Activated T-cell treated with anti-CD3 and anti-CD28 coated beads for 1 hour (primary cell): ENCODE results near the gene APOA5.
"Not testable (repeated sequence)": the region's sequence is repeated elsewhere in the genome, so short reads cannot be mapped to it uniquely, and the experiment has no call there.

Source experiments
- DNase-seq: peaks from one replicate; pipeline ENCODE4 v3.0.0-alpha.2; 2020; ENCODE audit warnings: low read depth

Gene APOA5

DNA sequence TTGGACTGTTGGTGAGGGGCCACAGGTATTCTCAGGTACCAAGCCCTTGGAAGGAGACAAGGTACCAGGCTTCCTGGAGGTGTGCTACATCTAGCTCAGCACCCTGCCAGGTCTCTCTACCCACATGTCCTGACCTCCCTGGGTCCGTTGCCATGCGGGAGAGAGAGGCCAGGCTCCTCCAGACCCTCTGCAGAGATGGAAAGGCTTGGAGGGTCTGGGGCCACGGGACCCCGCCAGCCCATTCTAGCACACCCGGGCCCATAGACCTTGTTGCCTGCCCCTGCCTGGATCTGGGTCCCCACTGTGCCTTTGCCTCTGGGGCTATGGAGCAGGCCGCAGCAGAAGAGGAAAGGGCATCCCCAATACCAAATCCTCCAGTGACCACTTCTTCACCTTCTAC, 35.8 kb upstream of the APOA5 start:
- no peak for DNase-seq

DNA sequence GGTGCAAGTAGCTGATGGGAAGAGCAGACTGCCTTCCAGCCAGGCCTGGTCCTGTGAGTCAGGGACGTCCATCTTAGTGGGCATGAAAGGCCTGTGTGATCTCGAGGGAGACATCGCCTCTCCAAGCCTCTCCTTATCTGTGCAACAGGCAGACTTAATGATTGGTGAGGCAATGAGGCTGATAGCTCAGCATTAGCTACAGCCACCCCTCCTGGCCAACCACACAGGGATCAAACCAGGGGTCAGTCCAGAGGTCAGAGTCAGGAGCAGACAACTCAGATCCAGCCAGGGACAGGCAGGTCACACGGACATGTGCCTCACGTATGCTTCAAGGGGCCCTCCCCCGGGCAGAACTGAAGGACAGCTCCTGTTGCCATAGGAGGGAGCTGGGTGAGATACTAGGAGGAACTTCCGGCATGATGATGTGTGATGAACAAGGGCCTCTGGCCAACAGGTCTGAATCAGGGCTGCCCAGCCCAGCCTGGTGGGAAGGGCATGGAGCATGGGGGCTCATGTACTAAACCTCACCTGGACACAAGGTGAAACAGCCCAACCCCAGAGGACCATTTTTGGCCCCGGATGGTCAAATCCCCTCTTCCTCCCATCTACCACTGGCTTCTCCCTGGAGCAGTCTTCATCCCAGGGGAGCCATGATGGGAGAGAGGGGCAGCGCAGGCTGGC, 35.2 kb upstream of the APOA5 start:
- no peak for DNase-seq

DNA sequence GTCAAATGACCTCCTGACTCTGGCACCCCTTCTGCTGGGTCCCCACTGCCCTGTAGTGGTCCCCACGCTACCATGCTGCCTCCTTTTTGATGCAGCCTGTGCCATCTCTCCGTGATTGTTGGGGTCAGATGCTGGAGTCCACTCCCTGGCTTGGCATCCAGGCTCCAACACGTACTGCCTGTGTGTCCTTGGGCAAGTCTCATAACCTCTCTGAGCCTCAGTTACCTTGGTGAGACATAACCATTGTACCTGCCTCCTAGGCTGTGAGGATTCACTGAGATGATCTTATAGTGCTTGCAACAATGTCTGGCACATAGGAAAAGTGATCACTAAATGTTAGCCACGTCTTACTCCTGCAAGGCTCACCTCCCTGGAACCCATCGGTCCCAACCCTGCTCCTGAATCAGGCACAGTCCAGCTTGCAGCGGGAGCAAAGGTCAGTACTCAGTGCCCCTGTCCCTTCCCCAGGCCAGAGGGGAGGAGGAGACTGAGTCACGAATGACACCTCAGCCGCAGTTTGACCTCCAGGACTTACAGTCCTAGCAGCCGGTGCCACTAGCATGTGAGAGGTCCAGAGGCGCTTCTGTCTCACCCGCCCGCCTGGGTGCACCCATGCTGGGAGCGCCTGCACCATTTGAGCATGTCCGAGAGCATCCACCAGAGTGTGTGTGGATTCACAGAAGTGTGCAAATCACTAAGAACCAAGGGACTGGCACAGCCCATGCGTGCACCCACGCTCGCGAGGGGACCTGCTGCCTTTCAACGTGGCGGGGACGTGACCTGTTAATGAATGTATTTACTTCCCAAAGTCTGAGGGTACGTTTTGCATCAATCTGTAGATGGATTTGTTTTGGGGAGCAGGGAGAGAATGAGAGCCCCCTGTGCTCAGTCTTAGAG, 34.4 kb upstream of the APOA5 start:
- DNase-seq, result no peak

DNA sequence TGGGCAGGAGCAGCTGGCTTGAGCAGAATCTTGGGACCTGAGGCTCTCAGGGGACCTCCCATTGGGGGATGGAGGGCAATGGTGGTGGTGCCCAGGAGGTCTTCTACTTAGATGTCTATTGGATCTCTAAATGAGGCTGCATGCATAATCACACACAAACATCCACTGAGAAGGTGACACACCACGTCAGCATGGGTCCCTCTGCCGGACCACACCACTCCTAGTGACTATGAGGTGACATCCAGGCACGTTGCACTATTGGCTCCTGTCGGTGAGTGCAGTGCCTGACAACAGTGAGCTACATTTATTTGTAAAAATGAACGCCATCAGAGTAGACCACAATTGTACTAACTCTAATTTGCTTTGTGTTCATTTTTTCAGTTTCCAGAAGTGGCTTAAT, 33.8 kb upstream of the APOA5 start:
- no peak for DNase-seq

DNA sequence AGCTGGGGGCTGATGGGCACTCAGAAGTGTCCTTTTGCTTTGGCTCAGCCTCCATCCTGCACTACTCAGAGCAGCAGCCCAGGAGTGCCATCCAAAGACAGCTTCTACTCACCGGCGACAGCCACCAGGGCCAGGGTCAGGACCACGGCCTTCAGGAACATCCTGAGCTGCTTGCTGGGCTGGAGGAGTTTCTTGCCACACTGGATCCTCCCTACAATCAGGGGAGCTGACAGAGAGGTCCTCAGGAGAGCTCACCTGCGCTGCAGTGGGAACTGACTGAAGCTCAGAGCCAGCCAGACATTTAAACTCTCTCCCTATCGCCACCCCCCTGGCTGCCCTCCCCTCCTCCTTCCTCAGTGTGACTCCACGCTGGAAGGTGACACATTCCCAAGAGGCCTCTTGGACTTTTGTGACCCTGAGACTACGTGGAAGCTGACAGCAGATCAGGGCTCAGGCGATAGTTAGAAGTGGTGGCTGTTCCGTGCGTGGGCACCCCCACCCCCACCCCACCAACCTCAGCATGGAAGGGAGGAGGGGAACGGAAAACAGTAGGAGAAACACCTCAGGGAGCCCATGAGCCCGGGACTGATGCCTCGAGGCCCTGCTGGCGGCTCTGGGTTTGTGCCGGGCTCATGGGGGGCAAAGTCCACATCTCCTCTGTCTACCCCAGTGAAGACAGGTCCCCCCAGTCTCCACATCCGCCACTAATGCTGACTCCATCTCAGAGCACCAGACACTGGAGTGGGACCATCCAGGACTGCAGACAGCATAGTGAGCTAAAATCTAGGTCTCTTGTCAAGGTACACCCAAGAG, 31.6 kb upstream of the APOA5 start, which contains the start of gene APOA4:
APOA4 (minus strand) TSS at position 274 of the 813 bp plus-strand sequence; CDS start at position 161, 113 bp downstream.
- no peak for DNase-seq

DNA sequence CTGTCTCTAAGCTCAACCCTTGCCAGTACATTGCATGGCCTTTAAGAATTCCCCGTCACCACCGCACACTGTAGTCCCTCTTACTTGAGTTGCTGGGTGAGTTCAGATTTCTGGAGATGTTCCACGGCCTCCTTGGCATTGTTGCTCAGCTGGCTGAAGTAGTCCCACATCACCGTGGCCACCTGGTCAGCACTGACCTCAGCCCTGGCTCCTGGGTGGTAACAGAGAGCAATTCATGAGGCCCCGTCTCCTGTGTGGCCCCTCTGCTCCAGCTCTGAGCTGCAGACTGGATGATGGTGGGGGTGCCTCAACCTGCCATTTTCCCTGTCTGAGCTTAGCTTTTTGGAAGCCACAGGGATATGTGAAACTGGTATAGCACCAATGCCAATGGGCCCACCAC, 30.9 kb upstream of the APOA5 start:
- DNase-seq, result no peak

DNA sequence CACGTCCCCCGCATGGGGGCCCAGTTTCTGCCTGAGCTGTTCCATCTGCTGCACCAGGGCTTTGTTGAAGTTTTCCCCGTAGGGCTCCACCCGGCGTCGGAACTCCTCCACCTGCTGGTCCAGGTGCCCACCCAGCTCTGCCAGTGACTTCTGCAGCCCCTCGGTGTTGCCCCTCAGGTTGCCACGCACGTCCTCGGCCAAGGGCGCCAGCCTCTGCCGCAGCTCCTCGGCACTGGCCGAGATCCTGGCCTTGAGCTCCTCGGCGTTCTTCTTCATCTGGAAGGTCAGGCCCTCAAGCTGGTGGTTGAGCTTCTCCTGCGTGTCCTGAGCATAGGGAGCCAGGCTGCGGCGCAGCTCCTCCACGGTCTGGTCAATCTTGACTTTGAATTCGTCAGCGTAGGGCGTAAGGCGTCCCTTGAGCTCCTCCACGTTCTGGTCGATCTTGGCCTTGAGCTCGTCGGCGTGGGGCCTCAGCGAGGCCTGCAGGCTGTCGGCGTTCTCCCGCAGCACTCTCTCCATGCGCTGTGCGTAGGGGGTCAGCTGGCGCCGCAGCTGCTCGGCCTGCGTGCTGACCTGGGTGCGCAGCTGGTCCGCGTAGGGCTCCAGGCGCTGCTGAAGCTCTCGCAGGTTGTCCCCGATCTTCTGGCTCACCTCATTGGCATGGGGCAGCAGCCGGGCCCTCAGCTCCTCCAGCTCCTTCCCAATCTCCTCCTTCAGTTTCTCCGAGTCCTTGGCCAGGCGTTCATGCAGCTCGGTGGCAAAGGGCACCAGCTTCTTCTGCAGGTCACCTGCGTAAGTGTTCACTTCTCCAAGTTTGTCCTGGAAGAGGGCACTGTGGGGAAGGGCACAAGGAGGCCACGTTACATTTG, 29.6 kb upstream of the APOA5 start:
- DNase-seq, result no peak

DNA sequence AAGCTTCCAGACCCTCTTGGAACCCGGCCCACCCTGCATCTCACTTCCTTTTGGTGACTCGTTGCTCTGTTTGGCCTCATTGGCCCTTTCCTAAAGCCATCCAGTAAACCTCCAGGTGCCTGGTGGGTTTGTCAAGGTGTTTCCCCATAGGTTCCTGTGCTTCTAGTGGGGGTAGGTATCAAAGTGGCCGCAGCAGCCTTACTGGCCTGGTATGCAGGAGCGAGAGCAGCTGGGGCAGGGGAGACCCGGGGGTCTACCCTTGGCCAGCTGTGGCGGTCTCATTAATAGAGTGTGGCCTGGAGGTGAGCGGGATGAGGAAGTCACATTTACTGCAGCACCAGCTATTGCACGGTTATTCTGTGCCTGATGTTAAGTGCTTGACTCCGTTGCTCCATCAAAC, 27.4 kb upstream of the APOA5 start:
- DNase-seq, result no peak

DNA sequence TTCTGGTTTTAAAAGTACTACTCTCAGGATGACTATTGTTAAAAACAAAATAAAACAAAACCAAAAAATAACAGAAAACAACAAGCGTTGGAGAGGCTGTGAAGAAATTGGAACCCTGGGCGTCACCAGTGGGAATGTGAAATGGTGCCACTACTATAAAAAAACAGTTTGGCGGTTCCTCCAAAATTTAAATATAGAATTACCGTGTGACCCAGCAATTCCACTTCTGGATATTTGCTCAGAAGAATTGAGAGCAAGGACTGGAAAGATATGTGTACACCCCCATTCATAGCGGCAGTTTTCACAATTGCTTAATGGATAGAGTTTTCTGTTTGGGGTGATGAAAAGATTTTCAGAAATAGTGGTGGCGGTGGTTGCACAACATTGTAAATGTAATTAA, 22.8 kb upstream of the APOA5 start:
- DNase-seq, result no peak

DNA sequence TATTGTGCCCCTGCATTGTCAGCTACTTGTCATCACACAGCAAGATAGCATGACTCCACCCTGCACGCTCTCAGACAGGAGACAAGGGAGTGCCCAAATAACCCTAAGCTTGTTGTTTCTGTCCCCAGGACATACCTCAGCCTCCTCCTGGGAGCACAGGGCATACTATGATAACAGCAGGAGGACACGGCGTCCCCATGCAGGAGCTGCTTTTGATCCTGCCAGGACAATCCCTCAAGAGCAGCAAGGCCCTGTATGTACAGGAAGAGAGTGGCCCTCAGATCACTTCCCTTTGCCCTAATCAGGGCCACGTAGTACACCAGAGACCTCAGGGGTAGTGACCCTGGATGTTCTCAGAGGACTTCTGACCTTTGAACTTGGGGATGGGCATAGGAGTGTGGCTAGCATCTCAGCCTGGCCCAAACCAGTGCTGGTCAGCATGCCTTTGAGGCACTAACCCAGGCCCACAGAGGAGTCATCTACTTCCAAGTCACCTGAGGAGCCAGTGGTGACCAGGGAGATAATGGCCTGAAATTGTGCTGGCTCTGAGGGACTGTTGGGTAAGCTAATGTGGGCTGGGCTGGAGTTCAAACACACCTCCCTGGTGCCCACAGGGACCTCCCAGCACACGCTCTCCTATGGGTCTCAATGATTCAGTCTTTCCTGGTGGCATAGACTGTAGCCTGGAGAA, 22.2 kb upstream of the APOA5 start:
- no peak for DNase-seq

DNA sequence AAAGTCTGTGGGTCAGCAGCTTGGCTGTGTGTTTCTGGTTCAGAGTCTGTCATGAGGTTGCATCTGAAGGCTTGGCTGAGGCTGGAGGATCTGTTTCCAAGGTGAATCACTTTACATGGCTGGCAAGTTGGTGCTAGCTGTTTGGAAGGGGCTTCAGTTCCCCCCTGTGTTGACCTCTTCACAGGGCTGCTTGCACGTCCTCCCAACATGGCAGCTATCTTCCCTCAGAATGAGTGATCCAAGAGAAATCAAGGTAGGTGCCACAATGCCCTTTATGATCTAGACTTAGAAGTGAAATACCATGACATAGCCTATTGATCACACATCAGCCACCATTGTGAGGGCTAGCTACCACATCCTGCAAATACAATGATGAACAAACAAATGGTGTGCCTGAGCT, 21.5 kb upstream of the APOA5 start:
- DNase-seq, result no peak

DNA sequence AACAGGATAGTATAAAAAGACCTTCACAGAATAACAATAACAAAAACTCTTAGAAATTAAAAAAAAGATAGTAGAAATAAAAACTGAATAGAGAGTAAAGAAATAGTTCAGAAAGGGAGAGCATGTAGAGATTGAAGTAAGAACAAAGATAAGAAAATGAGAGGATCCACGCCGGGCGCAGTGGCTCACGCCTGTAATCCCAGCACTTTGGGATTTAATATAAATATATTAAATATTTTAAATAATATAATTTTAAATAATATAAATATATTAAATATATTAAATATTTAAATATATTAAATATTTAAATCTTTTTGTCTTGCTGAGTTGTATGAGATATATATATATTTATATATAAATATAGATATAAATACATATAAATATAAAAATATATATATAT, 20.4 kb upstream of the APOA5 start:
- no peak for DNase-seq

DNA sequence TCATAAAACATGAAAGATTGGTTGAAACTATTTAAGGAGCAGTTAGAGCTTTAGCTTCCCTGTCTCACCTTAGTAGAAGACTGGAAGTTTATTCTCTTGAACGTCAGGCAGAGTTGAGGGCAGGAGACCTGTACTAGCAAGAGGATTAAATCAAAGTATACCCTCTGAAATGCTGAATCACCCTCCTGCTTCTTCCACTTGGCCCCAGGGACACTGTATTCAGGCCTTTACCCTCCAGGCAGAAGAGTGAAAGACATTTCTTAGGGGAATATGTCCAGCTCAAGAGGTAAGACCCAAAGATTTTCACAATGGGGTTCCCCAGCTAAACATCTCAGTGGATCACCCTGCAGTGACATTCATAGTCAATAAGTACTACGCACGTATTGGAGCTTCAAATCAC, 19.5 kb upstream of the APOA5 start:
- DNase-seq, result no peak

DNA sequence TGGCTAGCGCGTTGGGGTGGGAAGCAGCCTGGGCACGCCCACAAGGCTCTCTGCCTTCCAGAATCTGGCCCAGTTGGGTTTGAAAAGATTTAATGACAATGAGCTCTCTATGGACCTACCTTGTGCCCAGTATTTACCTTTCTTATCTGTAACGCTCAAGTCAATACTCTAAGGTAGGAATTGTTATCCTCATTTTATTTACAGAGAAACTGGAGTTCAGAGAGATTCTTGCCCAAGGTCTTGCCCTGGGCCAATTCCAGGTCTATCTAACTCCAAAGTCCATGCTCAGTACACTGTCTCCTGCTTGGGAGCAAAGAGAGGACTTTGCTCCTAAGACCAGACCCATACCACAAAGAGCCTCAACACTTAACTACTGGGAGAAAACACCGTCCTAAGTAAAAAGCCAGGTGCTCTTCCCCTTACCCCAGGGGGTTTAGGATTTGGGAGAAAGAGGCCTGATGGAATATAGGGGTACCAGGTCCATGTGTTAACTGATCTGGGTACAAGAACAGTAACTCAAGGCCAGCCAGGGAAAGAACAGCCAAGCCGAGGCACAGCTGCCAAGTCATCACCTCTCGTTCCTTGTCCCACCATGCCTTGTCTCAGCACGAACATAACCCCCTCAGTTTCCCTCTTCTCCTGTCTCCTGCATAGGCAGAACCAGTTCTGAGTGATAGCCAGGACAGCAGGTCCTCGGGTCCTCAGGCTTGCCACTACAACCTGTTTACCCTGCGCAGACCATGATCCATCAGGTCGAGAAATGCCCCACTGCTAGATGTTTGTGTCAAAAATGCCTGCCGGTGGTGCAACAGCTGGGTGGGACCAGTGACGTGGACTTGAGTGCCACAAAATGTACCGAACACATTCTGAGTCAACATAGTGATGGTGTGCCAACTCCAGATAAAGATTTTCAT, 16.8 kb upstream of the APOA5 start:
- no peak for DNase-seq

DNA sequence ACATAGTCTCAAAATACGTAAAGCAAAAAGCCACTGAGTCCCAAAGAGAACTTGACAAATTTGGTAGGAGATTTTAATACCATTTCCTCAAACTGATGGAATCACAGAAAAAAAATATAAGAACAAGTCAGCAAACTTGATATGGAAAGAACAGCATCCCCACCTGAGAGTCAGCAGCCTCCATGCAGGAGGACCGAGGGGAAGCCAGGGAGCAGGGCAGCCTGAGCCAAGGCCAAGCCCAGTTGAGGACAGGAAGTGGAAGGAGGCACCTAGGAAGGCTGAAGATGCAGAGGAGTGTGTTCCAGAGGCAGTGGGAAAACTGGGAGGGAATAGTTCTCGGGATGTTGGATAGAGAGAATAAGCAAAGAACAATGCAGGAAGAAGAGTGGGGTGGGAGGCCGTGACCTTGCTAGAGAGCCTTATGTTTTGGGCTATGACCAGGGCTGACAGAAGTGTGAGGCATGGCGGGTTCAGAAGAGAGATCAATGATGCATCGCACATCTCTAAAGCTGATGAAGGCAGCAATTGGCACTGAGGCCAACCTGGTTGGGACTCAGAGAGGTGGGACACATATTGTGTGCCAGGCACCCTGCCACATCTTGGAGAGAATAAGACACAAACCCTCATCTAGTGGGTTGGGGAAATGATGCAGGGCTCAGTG, 16.1 kb upstream of the APOA5 start:
- no peak for DNase-seq

DNA sequence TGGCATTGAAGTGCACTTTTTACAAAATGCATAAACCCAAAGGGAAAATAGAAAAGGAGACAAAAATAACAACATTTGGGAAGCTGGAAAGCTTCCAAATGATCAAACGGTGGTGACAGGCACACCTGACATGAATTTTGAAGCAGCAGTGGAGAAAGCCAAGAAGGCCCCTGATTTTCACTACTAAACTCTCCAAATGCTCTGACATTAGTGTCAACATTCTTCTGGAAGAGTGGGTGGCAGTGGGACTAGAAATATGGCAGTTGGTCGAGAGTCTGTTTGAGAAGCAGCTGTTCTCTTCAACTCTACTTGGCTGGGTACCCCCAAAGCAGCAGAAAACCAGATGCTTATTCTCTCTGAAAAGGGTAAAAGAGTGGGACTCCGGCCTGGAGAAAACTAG, 12.3 kb upstream of the APOA5 start:
- DNase-seq, result no peak

DNA sequence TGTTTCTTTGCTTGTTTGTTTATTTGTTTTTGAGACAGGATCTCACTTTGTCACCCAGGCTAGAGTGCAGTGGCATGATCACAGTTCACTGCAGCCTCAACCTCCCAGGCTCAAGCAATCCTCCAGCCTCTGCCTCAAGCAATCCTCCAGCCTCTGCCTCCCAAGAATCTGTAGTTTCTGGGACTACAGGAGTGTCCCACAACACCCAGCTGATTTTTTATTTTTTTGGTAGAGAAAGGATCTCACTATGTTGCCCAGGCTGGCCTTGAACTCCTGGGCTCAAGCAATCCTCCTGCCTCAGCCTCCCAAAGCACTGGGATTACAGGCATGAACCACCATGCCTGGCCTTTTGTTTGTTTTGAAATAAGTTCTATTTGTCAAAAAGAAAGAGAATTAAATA, 10.0 kb upstream of the APOA5 start:
- DNase-seq, result not testable (repeated sequence)

DNA sequence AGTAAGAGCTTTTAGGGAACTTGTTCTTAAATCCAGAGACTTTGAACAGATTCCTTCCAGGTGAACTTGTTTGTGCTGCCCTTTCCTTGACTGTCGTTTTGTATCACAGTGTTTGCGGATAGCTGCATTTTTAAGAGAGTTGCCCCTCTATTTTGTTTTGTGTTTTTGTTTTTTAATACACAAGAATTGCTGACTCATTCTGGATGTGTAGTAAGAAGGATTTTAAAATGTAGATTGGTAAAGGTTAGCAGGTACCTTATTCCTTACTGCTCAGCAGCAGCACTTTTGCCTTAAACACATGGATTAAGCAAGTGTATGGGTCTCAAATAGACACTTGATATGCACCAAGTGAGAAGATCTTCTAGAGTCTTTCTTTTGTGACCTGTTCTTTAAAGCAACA, 8.9 kb upstream of the APOA5 start:
- no peak for DNase-seq

DNA sequence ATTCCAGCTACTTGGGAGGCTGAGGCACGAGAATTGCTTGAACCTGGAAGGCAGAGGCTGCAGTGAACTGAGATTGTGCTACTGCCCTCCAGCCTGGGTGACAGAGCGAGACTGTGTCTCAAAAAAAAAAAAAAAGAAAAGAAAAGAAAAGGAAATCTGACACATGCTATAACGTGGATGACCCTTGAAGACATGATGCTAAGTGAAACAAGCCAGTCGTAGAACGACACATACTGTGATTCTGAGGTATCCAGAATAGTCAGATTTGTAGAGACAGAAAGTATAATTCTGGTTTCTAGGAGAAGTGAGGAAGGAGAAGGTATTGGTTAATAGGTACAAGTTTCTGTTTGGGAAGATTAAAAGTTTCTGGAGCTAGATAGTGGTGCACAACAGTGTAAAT, 6.7 kb upstream of the APOA5 start:
- no peak for DNase-seq
